B cell (primary cell): ENCODE data around the gene FKBP9. TPM values are rescaled to one million over a fixed set of nuclear protein-coding genes. Genes with fewer than 3 reads are reported as not detected.
"Not testable (repeated sequence)": the region's sequence is repeated elsewhere in the genome, so short reads cannot be mapped to it uniquely, and the experiment has no call there.

Experiments
- ATAC-seq: fragments of 200-7000 bp; cut with Tn5 transposase; one replicate; pipeline ENCODE4 v1.10.0; 2021; ENCODE audit warnings: low read depth, mild to moderate bottlenecking, moderate number of reproducible peaks, moderate library complexity
- CTCF ChIA-PET: fragments of 350-600 bp; sonication (Branson Sonifier 250); formaldehyde crosslinking; loops from one replicate; lab custom pipeline; 2021; ENCODE audit warnings: antibody characterized with exemption, inconsistent platforms; lab: Charles Lee
- POLR2A ChIA-PET: fragments of 350-600 bp; sonication (Branson Sonifier 250); formaldehyde crosslinking; loops from one replicate; lab custom pipeline; 2021; ENCODE audit warnings: antibody characterized with exemption; lab: Charles Lee
- DNase-seq: peaks from one replicate; pipeline ENCODE4 v3.0.0; 2013
- H2AFZ ChIP-seq: 2 replicates; pipeline ENCODE4 v1.6.1; 2012; ENCODE audit warnings: mild to moderate bottlenecking, low read depth, low read length; ENCODE audit not compliant: insufficient read depth, poor library complexity, severe bottlenecking
- H3K27ac ChIP-seq, 2 donors: 1 replicate in 1 of 2; 2 replicates in 1 of 2; pipeline ENCODE4 v1.5.1; 2012 to 2013; ENCODE audit warnings: low read length in 2 of 2, mild to moderate bottlenecking in 2 of 2, moderate library complexity in 1 of 2
- H3K27me3 ChIP-seq, 4 experiments: fragments of 200-600 bp in 1 of 4; sonication (generic) in 1 of 4; replicated peaks in 1 of 4; 1 replicate in 2 of 4; 2 replicates in 2 of 4; pipeline versions ENCODE4 v1.6.1 to v1.7.0; 2013 to 2016; ENCODE audit warnings: low read length in 3 of 4, mild to moderate bottlenecking in 2 of 4, mixed read lengths in 1 of 4, moderate library complexity in 1 of 4; ENCODE audit not compliant: insufficient read depth in 4 of 4, control insufficient read depth in 3 of 4; ENCODE audit errors: control extremely low read depth in 1 of 4
- H3K36me3 ChIP-seq, 2 experiments: replicated peaks in 1 of 2; 1 replicate in 1 of 2; 2 replicates in 1 of 2; pipeline versions ENCODE4 v1.6.1 to v1.7.1; 2013; ENCODE audit warnings: low read length in 1 of 2; ENCODE audit not compliant: insufficient read depth in 2 of 2, control insufficient read depth in 1 of 2; ENCODE audit errors: control extremely low read depth in 1 of 2, extremely low read depth in 1 of 2
- H3K4me1 ChIP-seq, 2 donors: fragments of 200-600 bp in 1 of 2; sonication (generic) in 1 of 2; 1 replicate in 1 of 2; 2 replicates in 1 of 2; pipeline versions ENCODE4 v1.5.1 to v1.6.1; 2013 to 2017; ENCODE audit warnings: low read length in 2 of 2; ENCODE audit not compliant: control insufficient read depth in 2 of 2, insufficient read depth in 2 of 2
- H3K4me2 ChIP-seq: replicated peaks from 2 replicates; pipeline ENCODE3; 2012; ENCODE audit warnings: mild to moderate bottlenecking, low read depth, low read length; ENCODE audit not compliant: poor library complexity, severe bottlenecking
- H3K4me3 ChIP-seq, 5 experiments: fragments of 200-600 bp in 1 of 5; sonication (generic) in 1 of 5; 1 replicate in 3 of 5; 2 replicates in 2 of 5; pipeline versions ENCODE4 v1.5.1 to v1.7.0; 2011 to 2016; ENCODE audit warnings: low read length in 4 of 5, mild to moderate bottlenecking in 4 of 5, low read depth in 2 of 5, control low read depth in 1 of 5, moderate library complexity in 1 of 5; ENCODE audit not compliant: insufficient read depth in 1 of 5; ENCODE audit errors: control extremely low read depth in 1 of 5, extremely low read depth in 1 of 5
- H3K79me2 ChIP-seq: fragments of 200-600 bp; sonication (generic); one replicate; pipeline ENCODE4 v1.6.0; 2016; ENCODE audit warnings: low read length; ENCODE audit not compliant: control insufficient read depth, insufficient read depth
- H3K9ac ChIP-seq: fragments of 200-600 bp; sonication (generic); 2 replicates; pipeline ENCODE4 v1.6.1; 2017; ENCODE audit warnings: mild to moderate bottlenecking, low read length, moderate library complexity
- H3K9me3 ChIP-seq, 3 donors: one replicate each; pipeline versions ENCODE4 v1.6.1 to v1.7.1; 2013; ENCODE audit warnings: low read length in 2 of 3; ENCODE audit not compliant: control insufficient read depth in 2 of 3, insufficient read depth in 1 of 3; ENCODE audit errors: control extremely low read depth in 1 of 3
- H4K20me1 ChIP-seq: 2 replicates; pipeline ENCODE4 v1.6.0; 2012; ENCODE audit warnings: mild to moderate bottlenecking, low read length; ENCODE audit not compliant: insufficient read depth, control insufficient read depth, poor library complexity, severe bottlenecking
- H3K27ac Mint-ChIP-seq: one replicate; pipeline ENCODE4 v1.8.0; 2021; ENCODE audit warnings: mixed read lengths
- H3K27me3 Mint-ChIP-seq: one replicate; pipeline ENCODE4 v1.8.0; 2021; ENCODE audit warnings: mixed read lengths
- H3K4me1 Mint-ChIP-seq: one replicate; pipeline ENCODE4 v1.8.0; 2021; ENCODE audit warnings: mixed read lengths
- H3K4me3 Mint-ChIP-seq: one replicate; pipeline ENCODE4 v1.8.0; 2021; ENCODE audit warnings: mixed read lengths
- H3K9me3 Mint-ChIP-seq: one replicate; pipeline ENCODE4 v1.8.0; 2022; ENCODE audit warnings: mixed read lengths; ENCODE audit not compliant: insufficient read depth
- WGBS: methylation state at CpG from one replicate; pipeline ENCODE4 v1.1.5; 2013; ENCODE audit warnings: missing lambda C conversion rate; ENCODE audit not compliant: insufficient coverage; 5-methylcytosine and 5-hydroxymethylcytosine counted together
- intact Hi-C: fragments of 100-400 bp; cut with micrococcal nuclease; formaldehyde crosslinking; loops from one replicate; pipeline ENCODE4 v1.10.0; 2022
- polyA plus RNA-seq: library from polyadenylated mRNA; depleted of rRNA; stranded (reverse); fragments of >200 nt; gene quantifications from 2 replicates; pipeline ENCODE4 v1.2.3, GENCODE V29; 2012
- total RNA-seq, 2 donors: library from RNA; stranded (reverse); fragments of 120-200 nt in 1 of 2; gene quantifications; 1 replicate in 1 of 2; 2 replicates in 1 of 2; pipeline versions ENCODE4 v1.2.3 to v1.2.4, GENCODE V29; 2013 to 2022

FKBP9 gene
- total and polyA plus RNA-seq, 2 donors (not counting 1 experiment from before 2014, with no cell fraction given): 0.52 to 0.98 TPM

DNA sequence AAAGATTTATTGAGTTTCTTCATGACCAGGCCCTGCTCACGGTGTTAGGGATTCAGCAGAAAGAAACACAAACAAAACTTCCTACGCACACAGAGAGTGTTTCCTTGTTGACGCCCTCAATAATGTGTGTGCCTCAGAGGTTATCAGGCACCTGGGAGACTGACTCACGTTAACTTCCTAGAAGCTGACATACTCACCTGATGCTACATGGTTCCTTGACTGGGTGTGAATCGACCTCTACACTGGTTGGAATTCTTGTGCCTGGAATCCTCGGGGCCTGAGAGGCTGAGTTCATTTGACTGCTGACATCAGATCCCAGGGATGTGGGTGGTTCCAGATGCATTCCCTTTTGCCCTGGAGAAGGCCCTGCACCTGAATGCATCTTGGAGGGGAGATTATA, 35.5 kb downstream of the FKBP9 start:
- WGBS: 17% methylated on average over 1 of the region's 6 CpGs
- H3K4me3 Mint-ChIP-seq, H3K27me3 ChIP-seq, H3K27ac Mint-ChIP-seq, H4K20me1 ChIP-seq, H3K36me3 ChIP-seq, H3K9me3 ChIP-seq, H3K4me1 ChIP-seq, H3K79me2 ChIP-seq, CTCF ChIA-PET, H2AFZ ChIP-seq, ATAC-seq, intact Hi-C loops, H3K27ac ChIP-seq, POLR2A ChIA-PET, H3K4me2 ChIP-seq, H3K9ac ChIP-seq, DNase-seq, H3K4me3 ChIP-seq, H3K9me3 Mint-ChIP-seq: not testable (repeated sequence)
- Mint-ChIP-seq H3K4me1 (peaks cover 12% of the 10 kb centered on the region), H3K27me3 (peaks cover 12% of the 10 kb centered on the region)

DNA sequence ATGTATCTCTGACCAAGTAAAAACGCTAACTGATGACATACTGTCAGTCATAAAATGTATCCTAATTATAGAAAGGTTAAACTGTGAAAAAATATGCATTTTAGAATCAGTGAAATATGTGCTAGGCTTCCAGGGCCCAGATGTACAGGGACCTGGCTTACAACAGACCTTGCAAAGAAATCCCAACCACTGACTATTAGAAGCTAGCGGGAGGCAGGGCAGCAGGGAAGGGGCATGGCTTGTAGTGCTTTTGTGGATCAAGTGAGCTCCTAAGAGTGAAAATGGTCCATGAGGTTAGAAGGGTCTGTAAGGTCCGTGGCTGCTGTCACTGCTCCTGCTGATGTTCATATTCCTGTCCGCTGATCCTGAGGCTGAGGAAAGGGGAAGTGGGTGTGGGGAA, 40.7 kb downstream of the FKBP9 start:
- H3K79me2 ChIP-seq, H3K9me3 Mint-ChIP-seq, intact Hi-C loops, DNase-seq, ATAC-seq, H3K9ac ChIP-seq, H4K20me1 ChIP-seq, H2AFZ ChIP-seq, H3K27me3 ChIP-seq, H3K4me1 ChIP-seq, H3K36me3 ChIP-seq, H3K4me2 ChIP-seq, H3K4me1 Mint-ChIP-seq, POLR2A ChIA-PET, H3K9me3 ChIP-seq, H3K27ac Mint-ChIP-seq, H3K4me3 Mint-ChIP-seq, H3K27ac ChIP-seq, CTCF ChIA-PET, H3K4me3 ChIP-seq: not testable (repeated sequence)
- H3K27me3 Mint-ChIP-seq: peaks cover 14% of the 10 kb centered on the region
- 0% methylated on average over 1 of the region's 4 CpGs for WGBS

DNA sequence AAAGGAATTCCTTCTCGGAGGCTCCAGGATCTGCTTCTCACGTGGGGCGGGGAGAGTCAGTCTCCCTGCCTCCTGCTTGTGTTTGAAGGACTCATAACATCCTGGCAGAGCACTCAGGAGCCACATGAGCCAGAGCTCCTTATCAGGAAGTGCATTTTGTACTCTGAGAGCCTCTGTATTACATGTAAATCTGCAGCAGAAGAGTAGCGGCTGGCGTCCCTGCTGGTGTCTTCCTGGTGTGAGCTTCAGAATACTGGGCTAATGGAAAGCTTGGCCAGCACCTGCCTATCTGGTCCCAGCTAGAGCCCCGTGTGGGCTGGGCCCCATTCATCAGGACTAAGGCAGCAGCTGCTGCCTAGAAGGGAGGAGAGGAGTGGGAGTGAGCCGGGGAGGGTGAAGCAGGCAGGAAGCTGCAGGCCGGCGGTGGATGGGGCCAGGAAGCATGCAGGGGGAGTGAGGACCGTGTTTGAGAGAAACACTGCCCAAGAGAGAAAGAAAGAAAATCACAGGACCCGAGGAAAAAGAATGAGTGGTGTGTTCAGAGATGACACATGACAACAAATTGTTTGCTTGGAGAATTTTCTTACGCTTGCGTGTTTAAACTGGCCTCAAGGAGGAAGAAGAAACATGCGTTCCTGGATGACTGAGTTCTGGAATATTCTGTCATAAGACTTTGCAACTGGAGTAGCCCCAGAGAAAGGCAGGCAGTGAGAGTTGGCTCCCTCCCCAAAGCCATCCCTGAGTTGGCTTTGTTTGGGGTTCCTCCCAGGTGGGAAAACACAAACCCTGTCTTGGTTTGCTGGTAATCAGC, 41.3 kb downstream of the FKBP9 start:
- intact Hi-C loops, H3K9ac ChIP-seq, H3K4me3 ChIP-seq, H4K20me1 ChIP-seq, ATAC-seq, H3K4me1 Mint-ChIP-seq, H3K27me3 ChIP-seq, H3K4me1 ChIP-seq, H2AFZ ChIP-seq, H3K4me3 Mint-ChIP-seq, POLR2A ChIA-PET, H3K27ac ChIP-seq, H3K36me3 ChIP-seq, H3K79me2 ChIP-seq, H3K9me3 Mint-ChIP-seq, H3K9me3 ChIP-seq, H3K4me2 ChIP-seq, DNase-seq, CTCF ChIA-PET, H3K27ac Mint-ChIP-seq: not testable (repeated sequence)
- H3K27me3 Mint-ChIP-seq: peaks cover 12% of the 10 kb centered on the region
- 13% methylated on average over 11 of the region's 14 CpGs for WGBS

DNA sequence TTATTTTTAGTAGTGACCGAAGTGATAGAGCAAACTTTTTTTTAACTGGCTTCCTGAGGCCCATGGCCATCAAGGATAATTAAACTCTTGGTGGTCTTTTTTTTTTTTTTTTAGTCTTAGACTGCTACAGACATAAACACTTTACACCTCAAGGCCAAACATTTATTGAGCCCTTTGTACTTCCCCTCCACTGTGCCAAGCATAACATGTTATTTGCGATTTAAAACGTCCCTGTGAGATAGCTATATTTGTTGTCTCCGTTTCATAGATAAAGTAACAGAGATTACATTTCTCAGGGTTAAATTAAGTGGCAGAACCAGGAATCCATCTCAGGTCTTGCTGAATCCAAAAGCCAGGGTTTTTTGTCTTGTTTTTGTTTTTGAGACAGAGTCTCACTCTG, 42.1 kb downstream of the FKBP9 start:
- H3K9me3 ChIP-seq, CTCF ChIA-PET, POLR2A ChIA-PET, H3K9ac ChIP-seq, H3K27ac Mint-ChIP-seq, H4K20me1 ChIP-seq, H2AFZ ChIP-seq, H3K36me3 ChIP-seq, H3K27me3 ChIP-seq, ATAC-seq, H3K4me3 ChIP-seq, H3K27ac ChIP-seq, H3K4me2 ChIP-seq, intact Hi-C loops, DNase-seq, H3K79me2 ChIP-seq, H3K4me3 Mint-ChIP-seq, H3K4me1 ChIP-seq, H3K27me3 Mint-ChIP-seq, H3K4me1 Mint-ChIP-seq, H3K9me3 Mint-ChIP-seq: not testable (repeated sequence)
- WGBS: 100% methylated on average over 1 of the region's 4 CpGs
